DOHH2 (cell line): ENCODE measurements around the gene NOP16.

Experiments
- H3F3A ChIP-seq: fragments of 200-600 bp; sonication (generic), shearing (Covaris generic); 2 replicates; pipeline ENCODE4 v1.6.0; 2016; ENCODE audit warnings: antibody characterized with exemption, mild to moderate bottlenecking; ENCODE audit not compliant: control insufficient read depth, insufficient read depth
- H3K27ac ChIP-seq: fragments of 200-600 bp; sonication (generic); 2 replicates; pipeline ENCODE4 v1.5.1; 2014; ENCODE audit warnings: low read depth, mild to moderate bottlenecking, low read length, moderate library complexity
- H3K27me3 ChIP-seq: fragments of 200-600 bp; sonication (generic); 2 replicates; pipeline ENCODE4 v1.6.1; 2014; ENCODE audit warnings: mild to moderate bottlenecking, low read length, mixed read lengths; ENCODE audit not compliant: control insufficient read depth
- H3K36me3 ChIP-seq: fragments of 200-600 bp; sonication (generic); 2 replicates; pipeline ENCODE4 v1.6.1; 2014; ENCODE audit warnings: mild to moderate bottlenecking, low read length, moderate library complexity, mixed read lengths; ENCODE audit not compliant: control insufficient read depth
- H3K4me1 ChIP-seq: fragments of 200-600 bp; sonication (generic); 2 replicates; pipeline ENCODE4 v1.6.1; 2014; ENCODE audit warnings: mild to moderate bottlenecking, low read length, mixed read lengths; ENCODE audit not compliant: control insufficient read depth
- H3K4me2 ChIP-seq: fragments of 200-600 bp; sonication (generic); 2 replicates; pipeline ENCODE4 v1.6.0; 2014; ENCODE audit warnings: mild to moderate bottlenecking, low read length, moderate library complexity
- H3K4me3 ChIP-seq: fragments of 200-600 bp; sonication (generic); 2 replicates; pipeline ENCODE4 v1.5.1; 2014; ENCODE audit warnings: mild to moderate bottlenecking, low read length, mixed read lengths
- H3K79me2 ChIP-seq: fragments of 200-600 bp; sonication (generic); 2 replicates; pipeline ENCODE4 v1.6.1; 2014; ENCODE audit warnings: mild to moderate bottlenecking, low read length, mixed read lengths; ENCODE audit not compliant: control insufficient read depth
- H3K9me2 ChIP-seq: fragments of 200-600 bp; sonication (generic); replicated peaks from 2 replicates; pipeline ENCODE4 v1.6.1; 2014; ENCODE audit warnings: mild to moderate bottlenecking, low read length, mixed read lengths; ENCODE audit not compliant: control insufficient read depth
- H3K9me3 ChIP-seq: fragments of 200-600 bp; sonication (generic); 2 replicates; pipeline ENCODE4 v1.6.1; 2014; ENCODE audit warnings: antibody characterized with exemption, low read length, mixed read lengths; ENCODE audit not compliant: control insufficient read depth, insufficient read depth
- H4K20me1 ChIP-seq: fragments of 200-600 bp; sonication (generic); 2 replicates; pipeline ENCODE4 v1.6.0; 2014; ENCODE audit warnings: low read depth, mild to moderate bottlenecking, antibody characterized with exemption, low read length, moderate library complexity; ENCODE audit not compliant: control insufficient read depth, insufficient read depth
- CTCF ChIP-seq: fragments of 200-600 bp; sonication (generic); IDR thresholded peaks from one replicate; pipeline ENCODE4 v1.5.1; 2014; ENCODE audit warnings: antibody characterized with exemption, mild to moderate bottlenecking, low read depth, low read length; ENCODE audit not compliant: poor library complexity, severe bottlenecking
- EZH2phosphoT487 ChIP-seq: fragments of 200-600 bp; sonication (generic); IDR thresholded peaks from 2 replicates; pipeline ENCODE4 v1.6.1; 2017; ENCODE audit warnings: borderline replicate concordance, mild to moderate bottlenecking, antibody characterized with exemption, low read length, moderate library complexity, mixed read lengths

NOP16 gene

GRCh38 chr5:176401281-176402205 lies 13.1 kb upstream of the NOP16 start:
- Histone ChIP-seq H3F3A (no peaks in the 10 kb centered on the region), H3K9me3 (no peaks in the 10 kb centered on the region), H3K4me1 (no peaks in the 10 kb centered on the region), H3K36me3 (no peaks in the 10 kb centered on the region), H3K4me2 (no peak overlapping the region), H4K20me1 (no peaks in the 10 kb centered on the region), H3K27ac (no peak overlapping the region), H3K9me2 (no peaks in the 10 kb centered on the region), H3K79me2 (no peaks in the 10 kb centered on the region), H3K4me3 (no peak overlapping the region), H3K27me3 (no peaks in the 10 kb centered on the region)
- TF ChIP-seq CTCF (no peak), EZH2phosphoT487 (no peak)

- no peaks in the 10 kb centered on the region for H3K4me1 ChIP-seq
- no peaks in the 10 kb centered on the region for H4K20me1 ChIP-seq
- H3K4me2 ChIP-seq, result no peak overlapping the region
- H3F3A ChIP-seq, result no peaks in the 10 kb centered on the region
- no peaks in the 10 kb centered on the region for H3K79me2 ChIP-seq
- H3K9me2 ChIP-seq, result no peaks in the 10 kb centered on the region
- H3K27me3 ChIP-seq, result no peaks in the 10 kb centered on the region
- no peak overlapping the region for H3K27ac ChIP-seq
- H3K9me3 ChIP-seq, result no peaks in the 10 kb centered on the region
- H3K36me3 ChIP-seq, result no peaks in the 10 kb centered on the region
- H3K4me3 ChIP-seq, result no peak overlapping the region
- TF ChIP-seq CTCF, result no peak
Observed at GRCh38 chr5:176400382-176401156, 12.2 kb upstream of the NOP16 start.

GRCh38 chr5:176397736-176398420 lies 9.5 kb upstream of the NOP16 start:
- H3K27me3 ChIP-seq, result no peaks in the 10 kb centered on the region
- no peaks in the 10 kb centered on the region for H3K79me2 ChIP-seq
- no peaks in the 10 kb centered on the region for H3K9me3 ChIP-seq
- H3F3A ChIP-seq, result no peaks in the 10 kb centered on the region
- H3K27ac ChIP-seq, result no peak overlapping the region
- H4K20me1 ChIP-seq, result no peaks in the 10 kb centered on the region
- no peak overlapping the region for H3K4me3 ChIP-seq
- H3K36me3 ChIP-seq, result peaks cover 3% of the 10 kb centered on the region; the same call in 1 of the 2 replicates
- no peaks in the 10 kb centered on the region for H3K9me2 ChIP-seq
- H3K4me2 ChIP-seq, result no peak overlapping the region
- H3K4me1 ChIP-seq, result no peaks in the 10 kb centered on the region
- TF ChIP-seq CTCF (no peak), EZH2phosphoT487 (no peak)
